SK-N-SH (cell line): ENCODE data around the gene E2F4.

ENCODE experiments used
- EZH2phosphoT487 ChIP-seq: fragments of 200-600 bp; sonication (generic); IDR thresholded peaks from 2 replicates; pipeline ENCODE4 v1.6.1; 2017; ENCODE audit warnings: low read depth, mixed run types, mild to moderate bottlenecking, antibody characterized with exemption, moderate library complexity, borderline replicate concordance
- NFIC ChIP-seq: IDR thresholded peaks from 2 replicates; pipeline ENCODE4 v1.4.0; 2012; ENCODE audit warnings: borderline replicate concordance
- RAD21 ChIP-seq: IDR thresholded peaks from 2 replicates; pipeline ENCODE4 v1.6.1; 2012; ENCODE audit warnings: mild to moderate bottlenecking, low read length
- RCOR1 ChIP-seq: fragments of 150-350 bp; IDR thresholded peaks from 2 replicates; pipeline ENCODE4 v1.6.1; 2017; ENCODE audit warnings: antibody characterized with exemption, low read length
- SIN3A ChIP-seq: IDR thresholded peaks from 2 replicates; pipeline ENCODE4 v1.6.1; 2012; ENCODE audit warnings: low read depth, mild to moderate bottlenecking, low read length, moderate library complexity, borderline replicate concordance
- TEAD4 ChIP-seq: IDR thresholded peaks from 2 replicates; pipeline ENCODE4 v1.4.0; 2012; ENCODE audit warnings: mild to moderate bottlenecking, borderline replicate concordance; ENCODE audit not compliant: insufficient read depth
- USF1 ChIP-seq: IDR thresholded peaks from 2 replicates; pipeline ENCODE4 v1.4.0; 2012; ENCODE audit warnings: low read depth, borderline replicate concordance
- USF2 ChIP-seq: fragments of 150-350 bp; IDR thresholded peaks from 2 replicates; pipeline ENCODE4 v1.6.1; 2017; ENCODE audit warnings: antibody characterized with exemption, low read length, low read depth, borderline replicate concordance
- YY1 ChIP-seq: IDR thresholded peaks from 2 replicates; pipeline ENCODE4 v1.4.0; 2012; ENCODE audit warnings: low read depth, mild to moderate bottlenecking
- ZBTB33 ChIP-seq: IDR thresholded peaks from 2 replicates; pipeline ENCODE4 v1.4.0; 2012; ENCODE audit warnings: low read depth, borderline replicate concordance
- TF ChIP-seq, protein P1 (sequence below): fragments of 200-600 bp; sonication (generic); IDR thresholded peaks from 2 replicates; pipeline ENCODE4 v1.6.1; 2017; ENCODE audit warnings: antibody characterized with exemption, mild to moderate bottlenecking, moderate library complexity

- TF ChIP-seq, protein P1, sequence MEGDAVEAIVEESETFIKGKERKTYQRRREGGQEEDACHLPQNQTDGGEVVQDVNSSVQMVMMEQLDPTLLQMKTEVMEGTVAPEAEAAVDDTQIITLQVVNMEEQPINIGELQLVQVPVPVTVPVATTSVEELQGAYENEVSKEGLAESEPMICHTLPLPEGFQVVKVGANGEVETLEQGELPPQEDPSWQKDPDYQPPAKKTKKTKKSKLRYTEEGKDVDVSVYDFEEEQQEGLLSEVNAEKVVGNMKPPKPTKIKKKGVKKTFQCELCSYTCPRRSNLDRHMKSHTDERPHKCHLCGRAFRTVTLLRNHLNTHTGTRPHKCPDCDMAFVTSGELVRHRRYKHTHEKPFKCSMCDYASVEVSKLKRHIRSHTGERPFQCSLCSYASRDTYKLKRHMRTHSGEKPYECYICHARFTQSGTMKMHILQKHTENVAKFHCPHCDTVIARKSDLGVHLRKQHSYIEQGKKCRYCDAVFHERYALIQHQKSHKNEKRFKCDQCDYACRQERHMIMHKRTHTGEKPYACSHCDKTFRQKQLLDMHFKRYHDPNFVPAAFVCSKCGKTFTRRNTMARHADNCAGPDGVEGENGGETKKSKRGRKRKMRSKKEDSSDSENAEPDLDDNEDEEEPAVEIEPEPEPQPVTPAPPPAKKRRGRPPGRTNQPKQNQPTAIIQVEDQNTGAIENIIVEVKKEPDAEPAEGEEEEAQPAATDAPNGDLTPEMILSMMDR: no peak
- TF ChIP-seq RAD21 (no peak), YY1 (no peak), RCOR1 (no peak), EZH2phosphoT487 (no peak), SIN3A (no peak), USF2 (no peak), NFIC (no peak), TEAD4 (no peak), USF1 (no peak), ZBTB33 (no peak)
These were observed 17.6 kb downstream of the E2F4 start for GRCh38 chr16:67209565-67209964.
